HL-60/S4 (cell line): ENCODE results near the gene DMRTB1.
"Not testable (repeated sequence)": the region's sequence is repeated elsewhere in the genome, so short reads cannot be mapped to it uniquely, and the experiment has no call there.

Experiments used
- in situ Hi-C: fragments of 300-500 bp; cut with MboI; formaldehyde crosslinking; loops from 2 replicates; pipeline ENCODE4 v1.14.3; 2022; ENCODE audit warnings: low sequenced_read_pairs

DMRTB1 gene

DNA sequence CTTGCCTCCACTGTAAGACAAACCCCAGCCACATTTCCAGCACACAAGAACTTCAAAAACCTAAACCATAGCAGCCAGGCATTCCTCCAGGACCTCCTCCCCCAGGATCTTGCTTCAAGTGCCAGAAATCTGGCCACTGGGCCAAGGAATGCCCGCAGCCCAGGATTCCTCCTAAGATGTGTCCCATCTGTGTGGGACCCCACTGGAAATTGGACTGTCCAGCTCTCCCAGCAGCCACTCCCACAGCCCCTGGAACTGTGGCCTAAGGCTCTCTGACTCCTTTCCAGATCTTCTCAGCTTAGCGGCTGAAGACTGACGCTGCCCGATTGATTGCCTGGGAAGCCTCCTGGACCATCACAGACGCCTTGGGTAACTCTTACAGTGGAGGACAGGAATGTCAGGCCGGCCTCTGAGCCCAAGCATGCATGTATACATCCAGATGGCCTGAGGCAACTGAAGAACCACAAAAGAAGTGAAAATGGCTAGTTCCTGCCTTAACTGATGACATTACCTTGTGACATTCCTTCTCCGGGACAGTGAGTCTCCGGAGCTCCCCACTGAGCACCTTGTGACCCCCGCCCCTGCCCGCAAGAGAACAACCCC, 24.7 kb upstream of the DMRTB1 start:
- in situ Hi-C loops: not testable (repeated sequence)

DNA sequence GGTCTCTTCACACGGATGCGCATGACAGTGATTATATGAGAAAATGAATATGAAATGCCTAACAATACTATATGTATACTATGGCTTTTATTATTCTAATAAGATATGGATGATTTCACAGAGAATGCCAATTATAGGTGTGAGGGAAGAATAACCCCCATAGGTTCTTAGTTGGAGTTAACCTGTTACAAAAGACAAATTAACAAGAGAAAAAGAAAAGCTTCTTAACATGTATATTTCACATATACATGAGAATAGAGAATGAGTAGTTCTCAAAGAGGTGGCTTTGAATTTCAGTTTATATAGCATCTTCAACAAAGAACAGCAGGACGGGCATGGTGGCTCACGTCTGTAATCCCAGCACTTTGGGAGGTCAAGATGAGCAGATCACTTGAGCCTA, 24.0 kb upstream of the DMRTB1 start:
- in situ Hi-C loops: no loop called here

GRCh38 chr1:53438427-53439336, 20.5 kb upstream of the DMRTB1 start:
- in situ Hi-C loops: no loop called here

- in situ Hi-C loops: no loop called here
Observed at GRCh38 chr1:53439337-53440207, 19.6 kb upstream of the DMRTB1 start.

GRCh38 chr1:53440633-53441032, 18.6 kb upstream of the DMRTB1 start:
- in situ Hi-C loops: no loop called here

DNA sequence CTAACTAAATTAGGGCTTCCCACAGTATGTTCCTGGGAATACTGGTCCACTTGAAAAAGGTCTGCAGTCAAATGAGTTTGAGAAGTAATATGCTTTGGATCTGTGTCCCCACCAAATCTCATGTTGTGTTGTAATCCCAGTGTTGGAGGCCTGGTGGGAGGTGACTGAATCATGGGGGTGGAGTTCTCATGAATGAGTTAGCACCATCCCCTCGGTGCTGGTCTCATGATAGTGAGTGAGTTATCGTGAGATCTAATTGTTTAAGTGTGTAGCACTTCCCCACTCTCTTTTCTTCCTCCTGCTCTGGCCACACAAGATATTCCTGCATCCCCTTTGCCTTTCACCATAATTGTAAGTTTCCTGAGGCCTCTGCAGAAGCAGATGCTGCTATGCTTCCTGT, 16.9 kb upstream of the DMRTB1 start:
- in situ Hi-C loops: no loop called here

- in situ Hi-C loops: no loop called here
Observed at GRCh38 chr1:53446051-53446450, 13.1 kb upstream of the DMRTB1 start.

DNA sequence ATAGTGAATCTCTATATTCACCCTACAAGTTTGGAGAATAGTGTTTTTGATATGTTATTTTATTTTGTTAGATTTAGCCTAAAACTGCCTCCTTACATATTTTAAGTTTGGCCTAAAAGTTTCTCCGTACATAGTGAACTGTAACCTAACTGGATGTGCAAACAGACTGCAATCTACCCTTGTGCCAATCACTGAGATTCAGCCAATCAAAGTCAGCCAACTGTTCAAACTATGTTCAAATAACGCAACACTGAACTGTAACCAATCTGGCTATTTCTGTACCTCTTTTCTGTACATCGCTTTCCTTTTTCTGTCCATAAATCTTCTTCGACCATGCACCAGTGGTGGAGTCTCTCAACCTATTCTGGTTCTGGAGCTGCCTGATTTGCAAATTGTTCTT, 11.8 kb upstream of the DMRTB1 start:
- in situ Hi-C loops: no loop called here

DNA sequence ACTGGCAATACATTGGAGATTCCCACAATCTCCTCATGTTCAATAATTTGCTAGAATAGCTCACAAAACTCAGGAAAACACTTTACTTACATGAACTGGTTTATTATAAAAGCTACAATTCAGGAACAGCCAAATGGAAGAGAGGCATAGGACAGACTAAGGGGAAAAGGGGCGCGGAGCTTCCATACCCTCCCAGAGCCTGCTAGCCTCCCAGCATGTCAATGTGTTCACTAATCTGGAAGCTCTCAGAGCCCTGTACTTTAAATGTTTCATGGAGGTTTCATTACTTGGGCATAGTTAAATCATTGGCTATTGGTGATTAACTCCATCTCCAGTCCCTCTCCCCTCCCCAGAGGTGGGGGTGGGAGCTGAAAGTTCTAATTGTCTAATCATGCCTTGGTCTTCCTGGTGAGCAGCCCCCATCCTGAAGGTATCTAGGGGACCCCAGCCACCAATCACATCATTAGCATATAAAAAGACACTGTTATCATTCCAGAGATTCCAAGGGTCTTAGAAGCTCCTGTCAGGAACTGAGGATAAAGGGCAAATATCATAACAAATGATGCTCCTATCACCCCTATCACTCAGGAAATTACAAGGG, 10.9 kb upstream of the DMRTB1 start:
- in situ Hi-C loops: no loop called here

- in situ Hi-C loops: no loop called here
Observed at GRCh38 chr1:53449021-53449420, 10.2 kb upstream of the DMRTB1 start.

DNA sequence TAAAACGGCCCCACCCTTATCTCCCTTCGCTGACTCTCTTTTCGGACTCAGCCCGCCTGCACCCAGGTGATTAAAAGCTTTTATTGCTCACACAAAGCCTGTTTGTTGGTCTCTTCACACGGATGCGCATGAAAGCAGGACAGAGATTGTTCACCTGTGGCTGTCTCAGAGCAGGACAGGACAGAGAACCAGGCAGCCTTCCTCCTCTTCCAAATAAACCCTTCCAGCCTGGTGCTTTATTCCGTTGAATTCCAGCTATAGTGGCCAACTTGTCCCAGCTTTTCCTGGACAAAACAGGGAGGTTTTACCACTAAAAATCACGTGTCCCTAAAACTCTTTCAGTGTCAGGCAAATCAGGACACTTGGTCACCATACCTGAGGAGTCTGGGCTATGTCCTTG, 9.5 kb upstream of the DMRTB1 start:
- in situ Hi-C loops: no loop called here

- in situ Hi-C loops: no loop called here
Observed at GRCh38 chr1:53450225-53450624, 9.0 kb upstream of the DMRTB1 start.

GRCh38 chr1:53454019-53454418, 5.2 kb upstream of the DMRTB1 start:
- in situ Hi-C loops: no loop called here

GRCh38 chr1:53455364-53455991, 3.7 kb upstream of the DMRTB1 start:
- in situ Hi-C loops: no loop called here

DNA sequence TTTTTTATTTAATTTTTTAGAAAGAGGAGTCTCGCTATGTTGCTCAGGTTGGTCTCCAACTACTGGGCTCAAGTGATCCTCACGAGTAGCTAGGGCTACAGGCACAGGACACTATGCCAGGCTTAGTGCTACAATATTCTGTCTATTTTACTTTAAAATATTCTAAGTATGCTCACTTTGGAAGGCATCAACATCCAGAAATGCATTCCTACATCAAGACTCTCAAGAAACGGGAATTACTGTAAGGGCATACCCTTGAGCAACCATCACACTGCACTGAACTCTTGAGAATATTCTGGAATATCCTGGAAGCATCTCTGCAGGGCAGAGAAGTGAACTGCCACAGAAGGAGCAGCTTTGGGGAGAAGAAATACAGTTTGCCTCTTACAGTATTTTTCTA, 565 bp upstream of the DMRTB1 start:
- in situ Hi-C loops: no loop called here

DNA sequence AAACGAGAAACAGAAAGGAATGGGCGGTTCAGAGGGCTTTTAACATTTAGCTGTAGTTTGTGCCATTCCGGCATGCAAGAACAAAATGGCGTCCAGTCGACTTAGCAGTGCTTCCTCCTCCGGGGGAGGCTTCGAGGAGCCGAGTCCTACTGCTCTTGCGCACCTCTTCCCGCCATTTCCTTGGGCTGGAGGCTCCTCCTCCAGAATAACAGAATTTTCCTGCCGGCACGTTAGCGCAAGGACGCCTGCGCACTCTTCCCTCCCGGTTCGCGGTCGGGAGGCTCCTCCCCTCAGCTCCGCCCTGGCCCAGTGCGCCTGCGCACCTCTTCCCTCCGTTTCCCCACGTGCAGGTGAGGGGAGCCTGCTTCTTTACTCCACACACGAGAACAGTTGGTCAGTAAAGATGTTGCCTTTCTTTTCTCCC, 1.0 kb downstream of the DMRTB1 start:
- in situ Hi-C loops: no loop called here

GRCh38 chr1:53460666-53461322, 1.6 kb downstream of the DMRTB1 start:
- in situ Hi-C loops: no loop called here

DNA sequence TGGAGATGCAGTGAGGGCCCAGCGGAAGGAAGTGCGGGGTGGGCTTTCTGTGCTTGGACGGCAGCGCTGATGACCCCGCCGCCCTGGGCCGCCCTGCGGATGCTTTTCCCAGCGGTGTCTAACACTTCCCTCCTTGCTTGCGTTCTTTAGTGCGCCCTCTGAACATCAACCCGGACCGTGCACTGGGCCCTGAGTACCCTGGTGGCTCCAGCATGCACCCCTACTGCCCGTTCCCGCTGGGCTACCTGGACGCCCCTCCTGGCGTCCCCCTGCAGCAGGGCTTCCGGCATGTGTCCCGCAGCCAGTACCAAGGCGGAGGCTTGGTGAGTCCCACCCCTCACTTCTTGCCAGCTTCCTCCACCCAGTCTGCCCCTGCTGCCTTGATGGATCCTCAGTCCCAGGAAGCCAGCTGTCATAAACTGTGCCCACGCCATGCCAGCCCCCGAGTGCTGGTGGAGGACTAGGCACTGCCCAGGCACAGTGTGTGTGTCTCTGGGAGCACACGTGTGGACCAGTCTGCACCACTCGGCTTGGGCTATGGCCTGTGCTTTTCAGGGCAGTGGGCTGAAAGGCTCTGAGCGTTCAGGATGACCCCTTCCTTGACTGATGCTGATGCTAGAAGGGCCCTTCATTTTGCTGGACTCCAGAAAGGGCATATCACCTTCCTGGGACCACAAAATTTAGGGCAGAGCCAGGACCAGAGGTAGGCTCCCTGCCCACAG, 2.3 kb downstream of the DMRTB1 start:
- in situ Hi-C loops: no loop called here

DNA sequence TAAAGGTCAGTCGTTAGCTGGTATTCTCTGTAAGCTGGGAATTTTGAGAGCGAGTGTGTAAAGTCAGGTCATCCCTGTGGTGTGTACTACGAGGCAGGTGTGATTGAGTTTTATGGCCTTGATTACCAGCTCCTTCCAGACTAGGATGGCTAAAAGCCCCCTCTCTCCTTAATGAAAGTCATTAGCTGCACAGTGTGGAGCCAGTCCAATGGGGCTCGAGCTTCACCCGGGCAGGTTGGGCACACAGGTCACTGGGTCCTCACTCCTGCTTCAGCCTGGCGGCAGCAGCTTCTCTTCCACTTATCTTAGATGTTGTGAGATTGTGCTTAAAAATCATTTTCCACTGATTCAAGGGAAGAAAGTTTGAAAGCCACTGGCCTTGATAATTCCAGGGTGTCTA, 3.0 kb downstream of the DMRTB1 start:
- in situ Hi-C loops: no loop called here
